HepG2 (cell line): ENCODE results near the gene TPD52L2. TPM values are rescaled to one million over a fixed set of nuclear protein-coding genes. Genes with fewer than 3 reads are reported as not detected.

Experiments used
- ADNP ChIP-seq: sonication (generic); formaldehyde crosslinking; IDR thresholded peaks from 2 replicates; pipeline ENCODE4 v1.4.0; 2020; ENCODE audit warnings: missing genetic modification reagents
- BHLHE40 ChIP-seq: IDR thresholded peaks from 2 replicates; pipeline ENCODE4 v1.6.1; 2011; ENCODE audit warnings: low read length, improper control_type of control experiment
- BORCS8-MEF2B ChIP-seq: sonication (generic); formaldehyde crosslinking; IDR thresholded peaks from 2 replicates; pipeline ENCODE4 v1.8.0; 2022; ENCODE audit warnings: mild to moderate bottlenecking, missing genetic modification reagents
- CHD4 ChIP-seq: fragments of 200-600 bp; sonication (generic); IDR thresholded peaks from 2 replicates; pipeline ENCODE4 v1.7.0; 2017; ENCODE audit warnings: mild to moderate bottlenecking, low read length, borderline replicate concordance
- DNMT3B ChIP-seq: conservative IDR thresholded peaks from 2 replicates; pipeline ENCODE4 v1.6.1; 2016; ENCODE audit warnings: missing biosample characterization, control low read depth
- HHEX ChIP-seq: IDR thresholded peaks from 2 replicates; pipeline ENCODE4 v1.6.1; 2016; ENCODE audit warnings: control low read depth
- HNRNPH1 ChIP-seq: fragments of 200-400 bp; formaldehyde crosslinking; optimal IDR thresholded peaks from 2 replicates; pipeline ENCODE3; 2017; ENCODE audit warnings: mild to moderate bottlenecking, low read depth, low read length
- KDM4B ChIP-seq: sonication (generic); formaldehyde crosslinking; IDR thresholded peaks from 2 replicates; pipeline ENCODE4 v1.4.0; 2020; ENCODE audit warnings: missing genetic modification reagents
- KDM6A ChIP-seq: IDR thresholded peaks from 2 replicates; pipeline ENCODE4 v1.6.1; 2016; ENCODE audit warnings: low read depth
- KLF9 ChIP-seq: IDR thresholded peaks from 2 replicates; pipeline ENCODE4 v1.6.1; 2016; ENCODE audit warnings: low read depth
- MATR3 ChIP-seq: sonication (generic); formaldehyde crosslinking; IDR thresholded peaks from 2 replicates; pipeline ENCODE4 v1.4.0; 2020; ENCODE audit warnings: missing genetic modification reagents
- NCOA1 ChIP-seq: sonication (generic); formaldehyde crosslinking; IDR thresholded peaks from 2 replicates; pipeline ENCODE4 v1.9.0; 2021; ENCODE audit warnings: missing genetic modification reagents
- NKX3-1 ChIP-seq: sonication (generic); formaldehyde crosslinking; IDR thresholded peaks from 2 replicates; pipeline ENCODE4 v1.5.0; 2020; ENCODE audit warnings: missing genetic modification reagents
- NR2F1 ChIP-seq, 2 experiments: fragments of 450-650 bp in 1 of 2; formaldehyde crosslinking in 1 of 2; IDR thresholded peaks; 2 replicates each; pipeline versions ENCODE4 v1.5.0 to v1.6.1; 2016 to 2020; ENCODE audit warnings: mild to moderate bottlenecking in 1 of 2, missing compliant biosample characterization in 1 of 2, missing genetic modification reagents in 1 of 2, moderate library complexity in 1 of 2
- RFX3 ChIP-seq: IDR thresholded peaks from 2 replicates; pipeline ENCODE4 v1.6.1; 2016; ENCODE audit warnings: missing biosample characterization, missing genetic modification reagents
- SP1 ChIP-seq, 2 experiments: fragments of 450-650 bp in 1 of 2; sonication (generic) in 1 of 2; formaldehyde crosslinking in 1 of 2; IDR thresholded peaks; 2 replicates each; pipeline versions ENCODE4 v1.4.0 to v1.6.1; 2016 to 2020; ENCODE audit warnings: missing genetic modification reagents in 1 of 2
- ZNF121 ChIP-seq: sonication (generic); formaldehyde crosslinking; IDR thresholded peaks from 2 replicates; pipeline ENCODE4 v1.5.0; 2020; ENCODE audit warnings: mild to moderate bottlenecking, missing genetic modification reagents
- ZNF136 ChIP-seq: sonication (generic); formaldehyde crosslinking; IDR thresholded peaks from 2 replicates; pipeline ENCODE4 v1.8.1; 2022; ENCODE audit warnings: low read depth, mild to moderate bottlenecking, moderate library complexity, missing genetic modification reagents
- ZNF24 ChIP-seq: fragments of 450-650 bp; IDR thresholded peaks from 2 replicates; pipeline ENCODE4 v1.6.1; 2017; ENCODE audit warnings: antibody characterized with exemption, mild to moderate bottlenecking
- ZNF678 ChIP-seq: sonication (generic); formaldehyde crosslinking; IDR thresholded peaks from 2 replicates; pipeline ENCODE4 v1.4.0; 2020; ENCODE audit warnings: mild to moderate bottlenecking, missing genetic modification reagents
- polyA plus RNA-seq, 8 experiments: library from polyadenylated mRNA; depleted of rRNA in 3 of 8; stranded (reverse) in 7 of 8; unstranded in 1 of 8; fragments of >200 nt; fragmentation: Illumina TruSeq in 4 of 8; extraction: Trizol in 4 of 8; gene quantifications; 2 replicates each; pipeline versions ENCODE4 v1.2.1 to v1.2.3, GENCODE V29; 2011 to 2016; ENCODE audit warnings: low read depth in 4 of 8, missing spikeins in 1 of 8, mixed read lengths in 1 of 8; ENCODE audit not compliant: insufficient read depth in 1 of 8
- total RNA-seq, 5 experiments: library from RNA; depleted of rRNA; stranded (reverse); fragments of >200 nt; fragmentation: Illumina TruSeq; extraction: Trizol; gene quantifications; 2 replicates each; pipeline ENCODE4 v1.2.3, GENCODE V29; 2016; ENCODE audit warnings: low read depth in 1 of 5
- TF ChIP-seq, protein P1 (sequence below): sonication (generic); formaldehyde crosslinking; IDR thresholded peaks from 2 replicates; pipeline ENCODE4 v1.4.0; 2020; ENCODE audit warnings: missing genetic modification reagents, borderline replicate concordance
- TF ChIP-seq, protein P2 (sequence below): sonication (generic); formaldehyde crosslinking; IDR thresholded peaks from 2 replicates; pipeline ENCODE4 v1.8.0; 2023; ENCODE audit warnings: mild to moderate bottlenecking, missing genetic modification reagents
- TF ChIP-seq, protein P3 (sequence below): IDR thresholded peaks from 2 replicates; pipeline ENCODE4 v1.6.1; 2016; ENCODE audit warnings: mild to moderate bottlenecking, missing biosample characterization, missing genetic modification reagents
- TF ChIP-seq, protein P4 (sequence below): fragments of 450-650 bp; IDR thresholded peaks from 2 replicates; pipeline ENCODE4 v1.6.1; 2017; ENCODE audit warnings: mild to moderate bottlenecking

Gene TPD52L2
- total and polyA plus RNA-seq, 2 of the 13 experiments (the other 11 are each of a cell fraction or from before 2014, with no cell fraction given): 156 to 184 TPM

DNA sequence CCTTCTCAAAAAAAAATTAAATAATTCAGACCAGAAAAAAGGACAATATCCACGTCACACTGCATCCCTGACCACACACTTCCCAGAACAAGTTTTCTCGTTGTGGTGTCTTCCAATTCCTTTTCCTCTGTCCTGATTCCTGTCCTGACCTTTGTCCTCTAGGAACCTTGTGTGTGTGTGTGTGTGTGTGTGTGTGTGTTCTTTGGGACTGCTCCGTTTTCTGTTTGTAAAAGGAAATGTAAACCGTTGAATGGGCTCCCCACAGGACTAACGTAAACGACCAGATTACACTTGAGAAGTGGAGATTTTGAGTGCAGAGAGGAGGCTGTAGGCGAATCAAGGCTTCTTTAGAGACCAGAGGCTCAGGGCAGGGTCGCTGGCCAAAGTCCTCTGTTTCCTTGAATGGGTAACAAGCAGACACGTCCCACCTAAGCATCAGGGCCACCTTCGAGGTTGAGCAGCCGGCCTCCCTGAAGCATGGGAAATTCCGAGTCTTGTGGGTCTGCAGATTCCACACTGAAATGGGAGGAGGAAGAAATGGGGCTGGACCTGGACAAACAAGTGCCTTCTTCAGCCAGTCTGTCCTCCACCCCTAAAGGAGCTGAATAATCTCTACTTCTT is 41.3 kb upstream of the TPD52L2 start (continued):
- TF ChIP-seq, protein P1, sequence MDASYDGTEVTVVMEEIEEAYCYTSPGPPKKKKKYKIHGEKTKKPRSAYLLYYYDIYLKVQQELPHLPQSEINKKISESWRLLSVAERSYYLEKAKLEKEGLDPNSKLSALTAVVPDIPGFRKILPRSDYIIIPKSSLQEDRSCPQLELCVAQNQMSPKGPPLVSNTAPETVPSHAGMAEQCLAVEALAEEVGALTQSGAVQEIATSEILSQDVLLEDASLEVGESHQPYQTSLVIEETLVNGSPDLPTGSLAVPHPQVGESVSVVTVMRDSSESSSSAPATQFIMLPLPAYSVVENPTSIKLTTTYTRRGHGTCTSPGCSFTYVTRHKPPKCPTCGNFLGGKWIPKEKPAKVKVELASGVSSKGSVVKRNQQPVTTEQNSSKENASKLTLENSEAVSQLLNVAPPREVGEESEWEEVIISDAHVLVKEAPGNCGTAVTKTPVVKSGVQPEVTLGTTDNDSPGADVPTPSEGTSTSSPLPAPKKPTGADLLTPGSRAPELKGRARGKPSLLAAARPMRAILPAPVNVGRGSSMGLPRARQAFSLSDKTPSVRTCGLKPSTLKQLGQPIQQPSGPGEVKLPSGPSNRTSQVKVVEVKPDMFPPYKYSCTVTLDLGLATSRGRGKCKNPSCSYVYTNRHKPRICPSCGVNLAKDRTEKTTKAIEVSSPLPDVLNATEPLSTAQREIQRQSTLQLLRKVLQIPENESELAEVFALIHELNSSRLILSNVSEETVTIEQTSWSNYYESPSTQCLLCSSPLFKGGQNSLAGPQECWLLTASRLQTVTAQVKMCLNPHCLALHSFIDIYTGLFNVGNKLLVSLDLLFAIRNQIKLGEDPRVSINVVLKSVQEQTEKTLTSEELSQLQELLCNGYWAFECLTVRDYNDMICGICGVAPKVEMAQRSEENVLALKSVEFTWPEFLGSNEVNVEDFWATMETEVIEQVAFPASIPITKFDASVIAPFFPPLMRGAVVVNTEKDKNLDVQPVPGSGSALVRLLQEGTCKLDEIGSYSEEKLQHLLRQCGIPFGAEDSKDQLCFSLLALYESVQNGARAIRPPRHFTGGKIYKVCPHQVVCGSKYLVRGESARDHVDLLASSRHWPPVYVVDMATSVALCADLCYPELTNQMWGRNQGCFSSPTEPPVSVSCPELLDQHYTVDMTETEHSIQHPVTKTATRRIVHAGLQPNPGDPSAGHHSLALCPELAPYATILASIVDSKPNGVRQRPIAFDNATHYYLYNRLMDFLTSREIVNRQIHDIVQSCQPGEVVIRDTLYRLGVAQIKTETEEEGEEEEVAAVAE (CRISPR knock-in tag): no peak
- TF ChIP-seq ZNF136 (CRISPR knock-in tag) (no peak), HNRNPH1 (no peak), CHD4 (no peak), BHLHE40 (no peak), MATR3 (CRISPR knock-in tag) (no peak), KDM4B (no peak), NKX3-1 (CRISPR knock-in tag) (no peak), NR2F1 (CRISPR knock-in tag; IDR thresholded peaks at IDR 0.05) (no peak; a peak in 1 of 4 replicates), KDM6A (no peak), ZNF678 (no peak), ZNF24 (no peak), DNMT3B (CRISPR knock-in tag) (no peak), KLF9 (CRISPR knock-in tag) (no peak), ZNF121 (CRISPR knock-in tag) (no peak), SP1 (IDR thresholded peaks at IDR 0.05) (no peak), SP1 (CRISPR knock-in tag; IDR thresholded peaks at IDR 0.05) (no peak), BORCS8-MEF2B (CRISPR knock-in tag) (no peak; the same call in 1 of the 2 replicates), ADNP (CRISPR knock-in tag) (no peak), RFX3 (CRISPR knock-in tag) (no peak), HHEX (CRISPR knock-in tag) (no peak), NCOA1 (CRISPR knock-in tag) (no peak)
- TF ChIP-seq, protein P2, sequence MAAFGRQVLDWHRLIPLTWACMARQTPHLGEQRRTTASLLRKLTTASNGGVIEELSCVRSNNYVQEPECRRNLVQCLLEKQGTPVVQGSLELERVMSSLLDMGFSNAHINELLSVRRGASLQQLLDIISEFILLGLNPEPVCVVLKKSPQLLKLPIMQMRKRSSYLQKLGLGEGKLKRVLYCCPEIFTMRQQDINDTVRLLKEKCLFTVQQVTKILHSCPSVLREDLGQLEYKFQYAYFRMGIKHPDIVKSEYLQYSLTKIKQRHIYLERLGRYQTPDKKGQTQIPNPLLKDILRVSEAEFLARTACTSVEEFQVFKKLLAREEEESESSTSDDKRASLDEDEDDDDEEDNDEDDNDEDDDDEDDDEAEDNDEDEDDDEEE (CRISPR knock-in tag): no peak
- TF ChIP-seq, protein P3, sequence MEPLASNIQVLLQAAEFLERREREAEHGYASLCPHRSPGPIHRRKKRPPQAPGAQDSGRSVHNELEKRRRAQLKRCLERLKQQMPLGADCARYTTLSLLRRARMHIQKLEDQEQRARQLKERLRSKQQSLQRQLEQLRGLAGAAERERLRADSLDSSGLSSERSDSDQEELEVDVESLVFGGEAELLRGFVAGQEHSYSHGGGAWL (CRISPR knock-in tag): no peak
- TF ChIP-seq, protein P4, sequence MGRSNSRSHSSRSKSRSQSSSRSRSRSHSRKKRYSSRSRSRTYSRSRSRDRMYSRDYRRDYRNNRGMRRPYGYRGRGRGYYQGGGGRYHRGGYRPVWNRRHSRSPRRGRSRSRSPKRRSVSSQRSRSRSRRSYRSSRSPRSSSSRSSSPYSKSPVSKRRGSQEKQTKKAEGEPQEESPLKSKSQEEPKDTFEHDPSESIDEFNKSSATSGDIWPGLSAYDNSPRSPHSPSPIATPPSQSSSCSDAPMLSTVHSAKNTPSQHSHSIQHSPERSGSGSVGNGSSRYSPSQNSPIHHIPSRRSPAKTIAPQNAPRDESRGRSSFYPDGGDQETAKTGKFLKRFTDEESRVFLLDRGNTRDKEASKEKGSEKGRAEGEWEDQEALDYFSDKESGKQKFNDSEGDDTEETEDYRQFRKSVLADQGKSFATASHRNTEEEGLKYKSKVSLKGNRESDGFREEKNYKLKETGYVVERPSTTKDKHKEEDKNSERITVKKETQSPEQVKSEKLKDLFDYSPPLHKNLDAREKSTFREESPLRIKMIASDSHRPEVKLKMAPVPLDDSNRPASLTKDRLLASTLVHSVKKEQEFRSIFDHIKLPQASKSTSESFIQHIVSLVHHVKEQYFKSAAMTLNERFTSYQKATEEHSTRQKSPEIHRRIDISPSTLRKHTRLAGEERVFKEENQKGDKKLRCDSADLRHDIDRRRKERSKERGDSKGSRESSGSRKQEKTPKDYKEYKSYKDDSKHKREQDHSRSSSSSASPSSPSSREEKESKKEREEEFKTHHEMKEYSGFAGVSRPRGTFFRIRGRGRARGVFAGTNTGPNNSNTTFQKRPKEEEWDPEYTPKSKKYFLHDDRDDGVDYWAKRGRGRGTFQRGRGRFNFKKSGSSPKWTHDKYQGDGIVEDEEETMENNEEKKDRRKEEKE: no peak
